Measurements from ENCODE around the gene KASH5.
"Not testable (repeated sequence)": the region's sequence is repeated elsewhere in the genome, so short reads cannot be mapped to it uniquely, and the experiment has no call there.

The KASH5 gene

GRCh38 chr19:49362048-49362928, 25.8 kb upstream of the KASH5 start, which contains the start of gene TEAD2:
Gene TEAD2, minus strand, starts transcription at chr19:49362416. Its CDS starts 2,341 bp downstream, at chr19:49360075.
- no peak for DNase-seq

GRCh38 chr19:49362929-49363267, 25.2 kb upstream of the KASH5 start:
- DNase-seq: no peak

GRCh38 chr19:49363268-49364082, 24.6 kb upstream of the KASH5 start, which contains the start of gene DKKL1:
Gene DKKL1, plus strand, starts transcription at chr19:49363877. Its CDS starts 122 bp downstream, at chr19:49363999.
- DNase-seq: peak; percentile 25 to 76 (median 47)

- DNase-seq: no peak
These were observed 23.8 kb upstream of the KASH5 start for GRCh38 chr19:49364083-49364737.

- DNase-seq: no peak
These were observed 21.9 kb upstream of the KASH5 start for GRCh38 chr19:49366110-49366509.

GRCh38 chr19:49368711-49369358, 19.2 kb upstream of the KASH5 start:
- no peak for DNase-seq

- DNase-seq: no peak
These were observed 16.9 kb upstream of the KASH5 start for GRCh38 chr19:49371184-49371583.

GRCh38 chr19:49373174-49373573, 14.9 kb upstream of the KASH5 start:
- not testable (repeated sequence) for DNase-seq

- DNase-seq: no peak
These were observed 13.2 kb upstream of the KASH5 start for GRCh38 chr19:49374665-49375434.

GRCh38 chr19:49378512-49378911, 9.5 kb upstream of the KASH5 start:
- DNase-seq: no peak

GRCh38 chr19:49380391-49380790, 7.7 kb upstream of the KASH5 start:
- DNase-seq: no peak

- no peak for DNase-seq
These were observed 5.4 kb upstream of the KASH5 start for GRCh38 chr19:49382639-49383038.

- DNase-seq: no peak
These were observed 4.5 kb upstream of the KASH5 start for GRCh38 chr19:49383599-49383998.

- DNase-seq: no peak
These were observed 1.4 kb downstream of the KASH5 start for GRCh38 chr19:49389406-49389805.

GRCh38 chr19:49390131-49390928, 2.3 kb downstream of the KASH5 start:
- no peak for DNase-seq

- no peak for DNase-seq
These were observed 2.9 kb downstream of the KASH5 start for GRCh38 chr19:49390929-49391359.

- peak; percentile 52 to 80 (median 70) for DNase-seq
These were observed 3.7 kb downstream of the KASH5 start for GRCh38 chr19:49391581-49392399.

- DNase-seq: no peak
These were observed 5.8 kb downstream of the KASH5 start for GRCh38 chr19:49393881-49394280.

GRCh38 chr19:49395581-49396407, 7.7 kb downstream of the KASH5 start:
- DNase-seq: no peak

All from T-helper 1 cell (primary cell).